Testis (tissue), 3 donors: Measurements from ENCODE around the gene VAV2. TPM values are rescaled to one million over a fixed set of nuclear protein-coding genes. Genes with fewer than 3 reads are reported as not detected.

Experiments
- DNase-seq: peaks from one replicate; pipeline ENCODE4 v3.0.0-alpha.2; 2019
- H3K27ac ChIP-seq, 2 donors: fragments of 200-600 bp; sonication (generic); one replicate each; pipeline ENCODE4 v1.5.1; 2019
- H3K27me3 ChIP-seq: fragments of 200-600 bp; sonication (generic); one replicate; pipeline ENCODE4 v1.5.1; 2019
- H3K36me3 ChIP-seq: fragments of 200-600 bp; sonication (generic); one replicate; pipeline ENCODE4 v1.5.1; 2017; ENCODE audit warnings: low read depth; ENCODE audit errors: missing control alignments
- H3K4me1 ChIP-seq: fragments of 200-600 bp; sonication (generic); one replicate; pipeline ENCODE4 v1.5.1; 2019
- H3K4me3 ChIP-seq, 2 donors: fragments of 200-600 bp; sonication (generic); one replicate each; pipeline ENCODE4 v1.5.1; 2017 to 2019
- H3K9me3 ChIP-seq: fragments of 200-600 bp; sonication (generic); one replicate; pipeline ENCODE4 v1.5.1; 2017
- CTCF ChIP-seq, 3 experiments: fragments of 450-650 bp in 2 of 3; fragments of 200-600 bp in 1 of 3; sonication (generic) in 1 of 3; IDR thresholded peaks; one replicate each; pipeline ENCODE4 v1.5.1; 2016 to 2019; ENCODE audit warnings: antibody characterized with exemption in 3 of 3, mild to moderate bottlenecking in 2 of 3, moderate library complexity in 1 of 3
- POLR2A ChIP-seq: fragments of 450-650 bp; IDR thresholded peaks from one replicate; pipeline ENCODE4 v1.6.1; 2017; ENCODE audit warnings: antibody characterized with exemption, mild to moderate bottlenecking, moderate library complexity
- WGBS, 2 donors: methylation state at CpG; one replicate each; pipeline ENCODE4 v1.1.5; 2018; 5-methylcytosine and 5-hydroxymethylcytosine counted together
- intact Hi-C: fragments of 100-400 bp; cut with DNase I; formaldehyde crosslinking; loops from one replicate; pipeline ENCODE4 v1.15.1; 2023; ENCODE audit warnings: low total_unique reads
- polyA plus RNA-seq: library from polyadenylated mRNA; stranded (reverse); fragments of 350-450 nt; fragmentation: Illumina TruSeq; extraction: RNeasy Lipid Tissue Mini Kit (QIAGEN cat#74804); gene quantifications from one replicate; pipeline ENCODE4 v1.2.3, GENCODE V29; 2014; ENCODE audit warnings: low read depth, low replicate concordance; ENCODE audit not compliant: insufficient read depth
- total RNA-seq, 2 donors: library from RNA; depleted of rRNA; stranded (reverse); fragments of >200 nt; gene quantifications; one replicate each; pipeline ENCODE4 v1.2.3, GENCODE V29; 2016

Gene VAV2
- total and polyA plus RNA-seq, 3 donors from 2014 or later, result 11.0 to 14.1 (median 12.2) TPM

DNA sequence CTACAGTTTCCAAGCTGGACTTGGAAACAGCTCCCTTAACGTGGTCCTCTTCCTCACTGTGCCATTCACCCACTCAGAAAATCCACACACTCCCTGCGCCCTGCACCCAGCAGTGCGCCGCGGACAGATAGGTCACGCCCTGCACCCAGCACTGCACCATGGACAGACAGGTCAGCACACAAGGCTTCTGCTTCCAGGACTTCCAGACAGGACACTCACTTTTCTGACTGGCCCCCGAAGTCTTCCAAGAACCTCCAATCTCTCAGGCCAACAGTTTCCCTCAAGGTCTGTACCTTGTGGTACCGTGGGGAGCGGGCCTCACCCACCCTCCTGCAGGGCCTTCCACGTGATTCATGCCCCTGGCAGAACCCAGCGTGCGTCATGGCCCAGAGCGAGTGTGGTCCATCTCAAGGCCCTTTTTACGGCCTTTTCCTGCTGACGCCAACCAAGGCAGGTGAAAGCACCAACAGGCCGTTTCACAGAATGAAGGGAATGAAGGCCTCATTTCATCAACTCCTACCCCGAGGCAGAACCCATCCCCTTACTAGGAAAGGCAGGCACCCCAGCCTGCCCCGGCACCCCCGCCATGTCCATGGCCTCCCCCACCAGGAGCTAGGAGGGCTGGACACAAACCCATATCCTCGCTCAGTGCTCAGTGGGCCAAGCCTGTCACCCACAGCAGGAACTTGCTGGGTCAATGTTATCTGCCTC is 17.3 kb downstream of the VAV2 start:
- intact Hi-C loops, result no loop called here
- H3K4me1 ChIP-seq, result peaks cover 5% of the 10 kb centered on the region
- WGBS, 2 donors, result 82 to 88% methylated on average over 16 to 20 of the region's 20 CpGs
- no peaks in the 10 kb centered on the region for H3K9me3 ChIP-seq
- no peak overlapping the region for H3K4me3 ChIP-seq
- TF ChIP-seq CTCF (IDR thresholded peaks at IDR 0.05), result no peak
- TF ChIP-seq POLR2A, result no peak
- H3K36me3 ChIP-seq, result no peaks in the 10 kb centered on the region
- H3K27me3 ChIP-seq, result no peaks in the 10 kb centered on the region
- no peak for DNase-seq
- H3K27ac ChIP-seq, result no peak overlapping the region

DNA sequence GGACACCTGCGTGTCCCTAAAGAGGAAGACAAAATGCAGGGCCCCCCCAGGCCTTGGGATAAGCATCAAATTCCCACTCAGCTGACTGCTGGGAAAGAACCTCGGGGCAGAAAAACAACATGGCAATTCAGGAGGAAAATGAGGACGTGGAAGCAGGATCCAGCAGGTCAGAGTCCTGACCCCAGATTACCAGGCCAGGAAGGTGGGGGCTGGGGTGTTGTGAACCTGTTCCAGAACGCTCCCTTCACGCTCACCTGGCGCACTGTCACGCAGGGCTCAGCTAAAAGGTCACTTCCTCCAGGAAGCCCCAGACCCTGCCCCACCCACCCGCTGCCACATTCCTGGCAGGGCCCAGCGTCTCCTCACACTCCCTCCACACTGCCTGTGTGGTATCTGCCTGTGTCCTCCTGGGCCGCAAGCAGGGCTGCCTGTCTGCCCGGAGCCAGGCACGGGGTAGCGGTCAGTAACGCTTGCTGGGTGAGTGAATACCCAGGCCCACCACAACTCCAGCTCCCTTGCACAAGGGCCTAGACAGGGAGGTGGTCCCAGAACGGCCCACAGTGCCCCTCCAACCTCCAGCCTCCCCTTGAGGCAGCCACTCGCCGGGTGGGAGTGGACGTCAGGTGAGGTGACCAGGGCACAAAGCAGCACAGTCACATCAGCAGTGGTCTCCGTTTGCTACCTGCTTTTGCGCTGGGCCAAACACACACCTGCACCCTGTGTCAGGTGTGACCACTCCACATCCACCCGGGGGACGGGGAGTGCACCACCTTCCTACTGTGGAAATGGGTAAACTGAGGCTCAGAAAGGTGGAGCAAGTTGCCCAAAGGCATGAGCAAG is 18.1 kb downstream of the VAV2 start:
- DNase-seq, result no peak
- Histone ChIP-seq H3K27ac (no peak overlapping the region), H3K9me3 (no peaks in the 10 kb centered on the region), H3K4me1 (peaks cover 5% of the 10 kb centered on the region), H3K36me3 (no peaks in the 10 kb centered on the region), H3K4me3 (no peak overlapping the region), H3K27me3 (no peaks in the 10 kb centered on the region)
- intact Hi-C loops, result no loop called here
- 90 to 93% methylated on average over 20 to 22 of the region's 22 CpGs for WGBS, 2 donors
- TF ChIP-seq CTCF (IDR thresholded peaks at IDR 0.05), result no peak
- TF ChIP-seq POLR2A, result no peak

GRCh38 chr9:133973111-133973790 is 18.9 kb downstream of the VAV2 start:
- WGBS, 2 donors, result 92 to 94% methylated on average over 18 to 24 of the region's 24 CpGs
- no peaks in the 10 kb centered on the region for H3K27me3 ChIP-seq
- H3K4me3 ChIP-seq, result no peak overlapping the region
- TF ChIP-seq CTCF (IDR thresholded peaks at IDR 0.05) (no peak), POLR2A (no peak)
- H3K9me3 ChIP-seq, result no peaks in the 10 kb centered on the region
- H3K4me1 ChIP-seq, result peaks cover 5% of the 10 kb centered on the region
- no peak overlapping the region for H3K27ac ChIP-seq
- DNase-seq, result no peak
- intact Hi-C loops, result no loop called here
- H3K36me3 ChIP-seq, result no peaks in the 10 kb centered on the region

- Histone ChIP-seq H3K9me3 (no peaks in the 10 kb centered on the region), H3K27ac (no peak overlapping the region), H3K4me1 (peaks cover 5% of the 10 kb centered on the region), H3K36me3 (no peaks in the 10 kb centered on the region), H3K27me3 (no peaks in the 10 kb centered on the region), H3K4me3 (no peak overlapping the region)
- TF ChIP-seq POLR2A (no peak), CTCF (IDR thresholded peaks at IDR 0.05) (no peak)
- WGBS, 2 donors, result 77 to 90% methylated on average over 29 to 30 of the region's 30 CpGs
- DNase-seq, result no peak
- intact Hi-C loops, result no loop called here
These were observed 19.9 kb downstream of the VAV2 start for GRCh38 chr9:133971981-133972941.
